ENCODE results near the gene RAPGEF2. TPM values are rescaled to one million over a fixed set of nuclear protein-coding genes. Genes with fewer than 3 reads are reported as not detected.

RAPGEF2 gene
- total and polyA plus RNA-seq, 3 donors from 2014 or later = 18.1 to 51.4 (median 38.9) TPM

- TF ChIP-seq CTCF (IDR thresholded peaks at IDR 0.05) = no peak
- no peak for TF ChIP-seq POLR2A (IDR thresholded peaks at IDR 0.05)
- H3K9me3 ChIP-seq = no peaks in the 10 kb centered on the region
- H3K4me1 ChIP-seq = no peaks in the 10 kb centered on the region
- no peak overlapping the region for H3K27ac ChIP-seq
- intact Hi-C loops (cut with DNase I; ENCODE audit: low total_unique reads) = no loop called here
- H3K36me3 ChIP-seq (ENCODE audit: low read depth, missing control alignments) = no peaks in the 10 kb centered on the region
- no peak overlapping the region for H3K4me3 ChIP-seq
- no peak for DNase-seq
- 80 to 89% methylated on average over 1 of the region's 1 CpG for WGBS, 2 donors
- H3K27me3 ChIP-seq = no peaks in the 10 kb centered on the region
Observed at GRCh38 chr4:159199826-159200225, 96.9 kb downstream of the RAPGEF2 start.

GRCh38 chr4:159201168-159201567 is 98.3 kb downstream of the RAPGEF2 start:
- H3K36me3 ChIP-seq (ENCODE audit: low read depth, missing control alignments) = no peaks in the 10 kb centered on the region
- DNase-seq = no peak
- 51% methylated on average over 6 of the region's 6 CpGs for WGBS, 2 donors
- TF ChIP-seq CTCF (IDR thresholded peaks at IDR 0.05) (no peak), POLR2A (IDR thresholded peaks at IDR 0.05) (no peak)
- H3K27me3 ChIP-seq = no peaks in the 10 kb centered on the region
- no peaks in the 10 kb centered on the region for H3K9me3 ChIP-seq
- no peaks in the 10 kb centered on the region for H3K4me1 ChIP-seq
- intact Hi-C loops (cut with DNase I; ENCODE audit: low total_unique reads) = no loop called here
- no peak overlapping the region for H3K27ac ChIP-seq
- no peak overlapping the region for H3K4me3 ChIP-seq

- WGBS, 2 donors = 75 to 77% methylated on average over 6 of the region's 6 CpGs
- H3K27ac ChIP-seq = no peak overlapping the region
- no peaks in the 10 kb centered on the region for H3K9me3 ChIP-seq
- H3K36me3 ChIP-seq (ENCODE audit: low read depth, missing control alignments) = no peaks in the 10 kb centered on the region
- no peaks in the 10 kb centered on the region for H3K4me1 ChIP-seq
- intact Hi-C loops (cut with DNase I; ENCODE audit: low total_unique reads) = no loop called here
- TF ChIP-seq POLR2A (IDR thresholded peaks at IDR 0.05) = no peak
- TF ChIP-seq CTCF (IDR thresholded peaks at IDR 0.05) = no peak
- no peak overlapping the region for H3K4me3 ChIP-seq
- no peaks in the 10 kb centered on the region for H3K27me3 ChIP-seq
- no peak for DNase-seq
Observed at GRCh38 chr4:159204566-159204965, 101.7 kb downstream of the RAPGEF2 start.

GRCh38 chr4:159205466-159205865 is 102.6 kb downstream of the RAPGEF2 start:
- DNase-seq = no peak
- no peaks in the 10 kb centered on the region for H3K27me3 ChIP-seq
- no peaks in the 10 kb centered on the region for H3K4me1 ChIP-seq
- no peak overlapping the region for H3K27ac ChIP-seq
- WGBS, 2 donors = 88 to 99% methylated on average over 3 of the region's 3 CpGs
- intact Hi-C loops (cut with DNase I; ENCODE audit: low total_unique reads) = no loop called here
- TF ChIP-seq POLR2A (IDR thresholded peaks at IDR 0.05) = no peak
- TF ChIP-seq CTCF (IDR thresholded peaks at IDR 0.05) = no peak
- no peak overlapping the region for H3K4me3 ChIP-seq
- H3K9me3 ChIP-seq = no peaks in the 10 kb centered on the region
- no peaks in the 10 kb centered on the region for H3K36me3 ChIP-seq (ENCODE audit: low read depth, missing control alignments)

GRCh38 chr4:159206427-159206871 is 103.6 kb downstream of the RAPGEF2 start:
- H3K27me3 ChIP-seq = no peaks in the 10 kb centered on the region
- no peaks in the 10 kb centered on the region for H3K4me1 ChIP-seq
- no peak overlapping the region for H3K27ac ChIP-seq
- TF ChIP-seq POLR2A (IDR thresholded peaks at IDR 0.05) = no peak
- no peak for TF ChIP-seq CTCF (IDR thresholded peaks at IDR 0.05)
- H3K9me3 ChIP-seq = no peaks in the 10 kb centered on the region
- intact Hi-C loops (cut with DNase I; ENCODE audit: low total_unique reads) = no loop called here
- no peak for DNase-seq
- 65 to 75% methylated on average over 4 of the region's 4 CpGs for whole genome bisulfite sequencing, 2 donors
- no peaks in the 10 kb centered on the region for H3K36me3 ChIP-seq (ENCODE audit: low read depth, missing control alignments)
- no peak overlapping the region for H3K4me3 ChIP-seq

Measured in testis (tissue), 3 donors.